NCI-H1092 (cell line): ENCODE measurements around the gene WWC1.

Source experiments
- DNase-seq: peaks from one replicate; lab custom pipeline; 2025; lab: John Stamatoyannopoulos, UW

Gene WWC1

DNA sequence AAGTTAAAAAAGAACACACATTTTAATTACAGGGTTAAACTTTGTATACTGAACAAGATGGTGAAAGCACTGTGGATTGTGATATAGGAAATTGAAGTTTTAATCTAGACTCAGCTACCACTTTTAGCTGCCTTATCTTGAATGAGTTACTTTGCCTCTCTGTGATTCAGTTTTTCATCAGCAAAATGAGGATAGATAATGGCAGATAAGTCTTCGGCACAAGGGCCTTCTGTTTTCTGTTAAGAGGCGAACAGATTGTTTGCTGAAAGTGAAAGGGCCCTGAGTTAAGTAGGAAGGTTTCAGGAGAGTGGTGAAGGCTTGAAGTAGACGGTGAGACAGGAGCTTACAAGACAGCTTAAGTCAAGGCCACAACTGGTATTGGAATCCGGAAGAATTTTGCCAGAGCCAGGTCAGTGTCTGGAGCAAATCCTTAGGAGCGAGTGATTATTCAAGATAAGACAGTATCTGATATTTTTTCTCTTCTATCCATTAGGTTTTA lies 202.7 kb downstream of the WWC1 start:
- no peak for DNase-seq

DNA sequence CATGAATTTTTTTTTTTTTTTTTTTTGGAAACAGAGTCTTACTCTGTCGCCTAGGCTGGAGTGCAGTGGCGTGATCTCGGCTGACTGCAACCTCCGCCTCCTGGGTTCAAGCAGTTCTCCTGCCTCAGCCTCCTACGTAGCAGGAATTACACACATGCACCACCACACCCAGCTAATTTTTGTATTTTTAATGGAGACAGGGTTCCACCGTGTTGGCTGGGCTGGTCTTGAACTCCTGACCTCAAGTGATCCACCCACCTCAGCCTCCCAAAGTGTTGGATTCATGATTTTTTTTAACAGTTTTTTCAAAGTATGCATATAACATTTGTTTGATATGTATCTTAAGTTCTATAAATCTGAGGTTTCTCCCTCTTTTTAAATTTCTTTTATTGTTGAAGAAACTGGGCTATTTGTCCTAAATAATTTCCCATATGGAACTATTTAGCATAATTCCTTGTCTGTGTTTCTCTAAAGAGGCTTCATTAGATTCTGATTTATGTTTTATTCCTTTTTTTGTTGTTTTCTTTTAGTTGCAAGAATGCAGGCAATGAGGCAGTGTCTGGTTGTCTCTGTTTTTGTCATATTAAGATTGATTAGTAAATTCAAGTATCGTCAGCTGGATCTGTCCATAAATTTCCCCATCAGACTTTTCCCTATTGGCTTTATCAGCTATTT lies 211.3 kb downstream of the WWC1 start:
- no peak for DNase-seq

DNA sequence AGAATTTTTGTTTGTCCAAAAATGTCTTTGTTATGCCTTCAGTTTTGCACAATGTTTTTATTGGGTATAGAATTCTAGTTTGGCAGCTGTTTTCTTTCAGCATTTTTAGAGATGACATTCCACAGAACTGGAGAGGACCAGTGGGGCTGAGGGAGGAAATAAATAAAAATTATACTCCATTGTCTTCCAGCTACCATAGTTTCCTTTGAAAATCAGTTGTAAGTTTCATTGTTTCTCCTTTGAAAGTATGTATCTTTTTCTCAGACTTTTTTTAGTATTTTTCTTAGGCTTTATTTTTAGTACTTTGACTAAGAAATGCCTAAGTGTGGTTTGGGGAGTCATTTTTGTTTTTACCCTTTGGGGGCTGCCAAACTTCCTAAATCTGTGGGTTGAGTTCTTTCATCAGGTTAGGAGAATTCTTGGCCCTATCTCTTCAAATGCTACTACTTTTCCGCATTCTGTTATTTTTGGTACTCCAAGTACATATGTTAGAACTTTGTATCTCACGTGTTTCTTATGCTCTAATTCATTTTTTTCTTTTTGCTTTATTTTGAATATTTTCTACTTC lies 222.5 kb downstream of the WWC1 start:
- no peak for DNase-seq
